PC-3 (cell line): Measurements from ENCODE around the gene CNMD. TPM values are rescaled to one million over a fixed set of nuclear protein-coding genes. Genes with fewer than 3 reads are reported as not detected.

Source experiments
- ATAC-seq: fragments of 200-7000 bp; cut with Tn5 transposase; 2 replicates; pipeline ENCODE4 v1.9.1; 2020; ENCODE audit warnings: mild to moderate bottlenecking, moderate library complexity
- BruUV-seq: library from RNA; stranded (reverse); fragments of 400-500 nt; replicated peaks from 2 replicates; lab custom pipeline; 2021; lab: Mats Ljungman, UMichigan
- CTCF ChIA-PET: fragments of 300-600 bp; sonication (Branson Sonifier 250); formaldehyde crosslinking; loops from one replicate; lab custom pipeline; 2022; ENCODE audit warnings: antibody characterized with exemption; lab: Charles Lee
- POLR2A ChIA-PET: fragments of 300-600 bp; sonication (Branson Sonifier 250); formaldehyde crosslinking; loops from one replicate; lab custom pipeline; 2022; ENCODE audit warnings: antibody characterized with exemption; ENCODE audit not compliant: unreplicated experiment; lab: Charles Lee
- DNase-seq: peaks from one replicate; pipeline ENCODE4 v3.0.0-alpha.2; 2015
- H2AFZ ChIP-seq: fragments of 300-600 bp; sonication (generic); 2 replicates; pipeline ENCODE4 v1.6.0; 2016; ENCODE audit warnings: antibody characterized with exemption, low read length
- H3F3A ChIP-seq: fragments of 300-600 bp; sonication (generic); one replicate; pipeline ENCODE4 v1.6.0; 2017; ENCODE audit warnings: antibody characterized with exemption, low read length, control low read depth, mild to moderate bottlenecking; ENCODE audit not compliant: unreplicated experiment
- H3K27ac ChIP-seq: fragments of 300-600 bp; sonication (generic); 2 replicates; pipeline ENCODE4 v1.5.1; 2016; ENCODE audit warnings: mild to moderate bottlenecking, low read length
- H3K27me3 ChIP-seq: fragments of 300-600 bp; sonication (generic); 2 replicates; pipeline ENCODE4 v1.6.1; 2016; ENCODE audit warnings: low read length, mixed read lengths
- H3K36me3 ChIP-seq: fragments of 300-600 bp; sonication (generic); 2 replicates; pipeline ENCODE4 v1.6.1; 2016; ENCODE audit warnings: low read depth, mixed run types, low read length, mixed read lengths
- H3K4me1 ChIP-seq: fragments of 300-600 bp; sonication (generic); 2 replicates; pipeline ENCODE4 v1.5.1; 2016; ENCODE audit warnings: low read length; ENCODE audit not compliant: insufficient read depth
- H3K4me2 ChIP-seq: fragments of 300-600 bp; sonication (generic); 2 replicates; pipeline ENCODE4 v1.6.0; 2016; ENCODE audit warnings: low read length
- H3K4me3 ChIP-seq: fragments of 300-600 bp; sonication (generic); 2 replicates; pipeline ENCODE4 v1.5.1; 2016; ENCODE audit warnings: mild to moderate bottlenecking, low read length, mixed read lengths
- H3K79me2 ChIP-seq: fragments of 300-600 bp; sonication (generic); 2 replicates; pipeline ENCODE4 v1.6.1; 2017; ENCODE audit warnings: low read length, mixed read lengths
- H3K9ac ChIP-seq: fragments of 300-600 bp; sonication (generic); 2 replicates; pipeline ENCODE4 v1.6.0; 2016; ENCODE audit warnings: mild to moderate bottlenecking, low read length
- H3K9me2 ChIP-seq: fragments of 300-600 bp; sonication (generic); replicated peaks from 2 replicates; pipeline ENCODE4 v1.6.1; 2016; ENCODE audit warnings: mixed run types, low read length, mixed read lengths
- H3K9me3 ChIP-seq: fragments of 300-600 bp; sonication (generic); 2 replicates; pipeline ENCODE4 v1.6.1; 2016; ENCODE audit warnings: low read length, mixed read lengths
- H4K20me1 ChIP-seq: fragments of 300-600 bp; sonication (generic); 2 replicates; pipeline ENCODE4 v1.6.1; 2016; ENCODE audit warnings: low read length, mixed read lengths
- EZH2 ChIP-seq: fragments of 300-600 bp; sonication (generic); IDR thresholded peaks from one replicate; pipeline ENCODE4 v1.6.1; 2017; ENCODE audit warnings: antibody characterized with exemption, mild to moderate bottlenecking, low read length; ENCODE audit not compliant: unreplicated experiment
- EZH2phosphoT487 ChIP-seq: fragments of 300-600 bp; sonication (generic); IDR thresholded peaks from 2 replicates; pipeline ENCODE4 v1.6.1; 2018; ENCODE audit warnings: mild to moderate bottlenecking, antibody characterized with exemption, low read length, borderline replicate concordance
- intact Hi-C: fragments of 100-400 bp; cut with micrococcal nuclease; formaldehyde crosslinking; loops from 2 replicates; pipeline ENCODE4 v1.9.0; 2023
- total RNA-seq: library from RNA; depleted of rRNA; stranded (reverse); fragments of >200 nt; gene quantifications from 2 replicates; pipeline ENCODE4 v1.2.3, GENCODE V29; 2014
- TF ChIP-seq, protein P1 (sequence below): fragments of 300-600 bp; sonication (generic); conservative IDR thresholded peaks from 2 replicates; pipeline ENCODE4 v1.5.1; 2017; ENCODE audit warnings: antibody characterized with exemption, low read depth, mild to moderate bottlenecking, low read length

The CNMD gene
- total RNA-seq, 1 experiment from 2014 or later, result not detected

DNA sequence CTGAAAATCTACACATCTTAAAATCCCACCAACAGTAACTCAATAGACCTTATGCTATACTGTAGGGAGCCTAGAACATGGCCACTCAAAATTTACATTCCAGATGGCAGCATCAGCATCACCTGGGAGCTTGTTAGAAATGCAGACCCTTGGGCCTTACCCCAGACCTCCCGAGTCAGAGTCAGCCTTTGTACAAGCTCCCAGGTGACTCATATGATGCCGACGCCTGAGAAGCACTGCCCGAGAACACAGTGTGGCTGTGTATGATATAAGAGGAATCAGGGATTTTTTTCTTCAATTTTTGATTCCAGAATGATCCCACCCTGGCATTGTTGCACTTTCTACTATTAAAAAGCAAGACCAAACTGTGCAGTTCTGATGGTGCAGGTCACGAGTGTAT is 35.9 kb upstream of the CNMD start:
- no peak for DNase-seq
- POLR2A ChIA-PET, result no interaction called here

DNA sequence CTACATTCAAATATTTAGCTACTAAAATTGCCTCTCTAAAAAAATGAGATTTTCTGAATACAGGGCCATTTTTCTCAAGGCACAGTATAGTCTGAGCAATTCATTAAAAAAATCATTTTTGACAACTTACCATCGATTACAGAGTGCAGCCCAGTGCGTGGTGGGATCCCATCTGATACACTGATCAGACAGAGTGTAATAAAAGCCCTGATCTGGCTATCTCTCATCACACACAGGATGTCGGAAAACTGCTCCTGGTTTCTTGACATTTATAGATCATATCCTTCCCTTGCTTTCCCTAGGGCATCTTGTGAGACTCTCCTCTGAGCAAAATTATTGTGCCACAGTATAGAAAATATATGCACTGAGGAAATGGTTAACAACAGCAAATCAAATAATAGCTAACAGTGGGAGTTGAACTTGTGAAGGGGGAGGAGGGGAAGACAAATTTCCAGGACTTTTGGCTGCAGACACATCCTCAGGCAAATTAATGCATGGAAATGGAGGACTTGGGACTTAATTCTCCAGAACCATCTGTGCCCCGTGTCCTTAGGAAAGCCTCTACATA is 28.4 kb upstream of the CNMD start:
- ChIA-PET CTCF (no interaction called here), POLR2A (interaction anchor here (0.6 kb wide), 1 partner anchor 857 kb away, joined by 5 read pairs; no protein-coding TSS in a partner anchor)
- BruUV-seq, result no TSS peak
- peaks cover 30% of the 10 kb centered on the region for H3K27me3 ChIP-seq
- H3K4me3 ChIP-seq, result no peak overlapping the region
- ATAC-seq (no peak), DNase-seq (no peak)
- no peaks in the 10 kb centered on the region for H3K36me3 ChIP-seq
- TF ChIP-seq EZH2phosphoT487 (no peak), EZH2 (no peak)
- TF ChIP-seq, protein P1, sequence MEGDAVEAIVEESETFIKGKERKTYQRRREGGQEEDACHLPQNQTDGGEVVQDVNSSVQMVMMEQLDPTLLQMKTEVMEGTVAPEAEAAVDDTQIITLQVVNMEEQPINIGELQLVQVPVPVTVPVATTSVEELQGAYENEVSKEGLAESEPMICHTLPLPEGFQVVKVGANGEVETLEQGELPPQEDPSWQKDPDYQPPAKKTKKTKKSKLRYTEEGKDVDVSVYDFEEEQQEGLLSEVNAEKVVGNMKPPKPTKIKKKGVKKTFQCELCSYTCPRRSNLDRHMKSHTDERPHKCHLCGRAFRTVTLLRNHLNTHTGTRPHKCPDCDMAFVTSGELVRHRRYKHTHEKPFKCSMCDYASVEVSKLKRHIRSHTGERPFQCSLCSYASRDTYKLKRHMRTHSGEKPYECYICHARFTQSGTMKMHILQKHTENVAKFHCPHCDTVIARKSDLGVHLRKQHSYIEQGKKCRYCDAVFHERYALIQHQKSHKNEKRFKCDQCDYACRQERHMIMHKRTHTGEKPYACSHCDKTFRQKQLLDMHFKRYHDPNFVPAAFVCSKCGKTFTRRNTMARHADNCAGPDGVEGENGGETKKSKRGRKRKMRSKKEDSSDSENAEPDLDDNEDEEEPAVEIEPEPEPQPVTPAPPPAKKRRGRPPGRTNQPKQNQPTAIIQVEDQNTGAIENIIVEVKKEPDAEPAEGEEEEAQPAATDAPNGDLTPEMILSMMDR, result no peak
- no peaks in the 10 kb centered on the region for H3K4me1 ChIP-seq
- H3K9ac ChIP-seq, result no peak overlapping the region
- intact Hi-C loops, result no loop called here
- H3F3A ChIP-seq, result no peaks in the 10 kb centered on the region
- H3K27ac ChIP-seq, result no peak overlapping the region
- H3K79me2 ChIP-seq, result no peaks in the 10 kb centered on the region
- no peak overlapping the region for H2AFZ ChIP-seq
- H3K9me2 ChIP-seq, result no peaks in the 10 kb centered on the region
- H3K9me3 ChIP-seq, result no peaks in the 10 kb centered on the region
- no peak overlapping the region for H3K4me2 ChIP-seq
- no peaks in the 10 kb centered on the region for H4K20me1 ChIP-seq

More for the DNA sequence above, 35.9 kb upstream of the CNMD start:
- H3K27ac ChIP-seq, result no peak overlapping the region
- H3K9me2 ChIP-seq, result no peaks in the 10 kb centered on the region
- CTCF ChIA-PET, result no interaction called here
- no peaks in the 10 kb centered on the region for H3K4me1 ChIP-seq
- no peaks in the 10 kb centered on the region for H3K36me3 ChIP-seq
- no peak overlapping the region for H2AFZ ChIP-seq
- no peak overlapping the region for H3K4me3 ChIP-seq
- H3K79me2 ChIP-seq, result no peaks in the 10 kb centered on the region
- H3K4me2 ChIP-seq, result no peak overlapping the region
- no peaks in the 10 kb centered on the region for H4K20me1 ChIP-seq
- TF ChIP-seq, protein P1, result no peak
- TF ChIP-seq EZH2phosphoT487, result no peak
- TF ChIP-seq EZH2, result no peak
- intact Hi-C loops, result no loop called here
- no peak overlapping the region for H3K9ac ChIP-seq
- no peak for ATAC-seq
- no peaks in the 10 kb centered on the region for H3K9me3 ChIP-seq
- no peaks in the 10 kb centered on the region for H3F3A ChIP-seq
- peaks cover 54% of the 10 kb centered on the region for H3K27me3 ChIP-seq
- no TSS peak for BruUV-seq

DNA sequence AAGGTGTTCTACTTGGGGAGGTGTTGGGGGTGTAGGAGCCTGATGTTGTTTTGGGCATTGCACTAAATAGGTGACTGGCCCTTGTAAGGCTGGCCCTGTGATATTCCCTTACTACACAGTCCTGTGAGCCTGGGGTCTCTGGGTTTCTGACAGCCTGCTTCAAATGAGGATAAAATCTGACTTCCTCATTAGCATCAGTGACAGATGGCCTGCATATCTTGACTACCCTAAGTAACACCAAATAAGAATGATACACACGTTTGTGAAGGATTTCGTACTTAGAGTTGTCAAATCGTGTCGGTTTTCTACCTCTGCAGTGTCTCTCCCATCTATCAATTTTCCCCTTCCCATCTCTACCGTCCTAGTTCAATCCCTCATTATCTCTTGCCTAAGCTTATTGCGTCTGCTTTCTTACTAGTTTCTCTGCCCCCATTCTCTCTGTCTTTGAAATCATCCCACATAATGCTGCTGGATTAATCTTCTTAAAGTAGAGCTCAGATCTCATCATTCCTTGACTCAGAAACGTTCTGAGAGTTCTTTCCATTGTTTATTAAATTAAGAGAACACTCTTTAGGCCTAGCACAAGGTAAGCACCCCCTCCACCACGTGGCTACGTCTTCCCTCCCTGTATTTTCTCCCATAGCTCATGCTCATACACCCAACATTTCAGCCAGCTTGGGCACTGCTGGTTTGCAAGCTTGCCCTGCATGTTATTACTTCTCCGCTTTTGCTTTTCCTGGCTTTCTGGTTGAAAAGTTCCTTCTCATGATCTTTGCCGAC is 26.2 kb upstream of the CNMD start:
- no TSS peak for BruUV-seq
- no peaks in the 10 kb centered on the region for H3K36me3 ChIP-seq
- no peaks in the 10 kb centered on the region for H3K79me2 ChIP-seq
- H3K9me3 ChIP-seq, result no peaks in the 10 kb centered on the region
- H3K27me3 ChIP-seq, result peaks cover 14% of the 10 kb centered on the region
- no peak overlapping the region for H3K27ac ChIP-seq
- no peak overlapping the region for H3K4me2 ChIP-seq
- no peaks in the 10 kb centered on the region for H4K20me1 ChIP-seq
- no peaks in the 10 kb centered on the region for H3K4me1 ChIP-seq
- no peak for DNase-seq
- H3K9ac ChIP-seq, result no peak overlapping the region
- no peak for ATAC-seq
- TF ChIP-seq EZH2phosphoT487, result no peak
- no peak for TF ChIP-seq EZH2
- TF ChIP-seq, protein P1, result no peak
- POLR2A ChIA-PET, result no interaction called here
- CTCF ChIA-PET, result no interaction called here
- intact Hi-C loops, result no loop called here
- no peak overlapping the region for H2AFZ ChIP-seq
- H3K4me3 ChIP-seq, result no peak overlapping the region
- no peaks in the 10 kb centered on the region for H3F3A ChIP-seq
- no peaks in the 10 kb centered on the region for H3K9me2 ChIP-seq
